HEK293T (cell line): ENCODE measurements around the gene ATP2B2.
"Not testable (repeated sequence)": the region's sequence is repeated elsewhere in the genome, so short reads cannot be mapped to it uniquely, and the experiment has no call there.

ENCODE experiments used
- CTCF ChIA-PET: fragments of 350-600 bp; formaldehyde crosslinking; extraction: SDS; loops from one replicate; lab custom pipeline; 2021; ENCODE audit warnings: antibody characterized with exemption, inconsistent platforms; lab: Yijun Ruan, JAX
- POLR2A ChIA-PET: fragments of 350-600 bp; formaldehyde crosslinking; extraction: SDS; loops from one replicate; lab custom pipeline; 2020; ENCODE audit warnings: antibody characterized with exemption, inconsistent platforms; lab: Yijun Ruan, JAX
- DNase-seq: peaks from one replicate; pipeline ENCODE4 v3.0.0; 2012; ENCODE audit warnings: mixed read lengths; ENCODE audit errors: extremely low spot score
- ARNT ChIP-seq: fragments of 450-650 bp; IDR thresholded peaks from 2 replicates; pipeline ENCODE4 v1.6.1; 2017; ENCODE audit warnings: mild to moderate bottlenecking
- BHLHE40 ChIP-seq: fragments of 450-650 bp; IDR thresholded peaks from 2 replicates; pipeline ENCODE4 v1.6.1; 2016; ENCODE audit warnings: mild to moderate bottlenecking, moderate library complexity, borderline replicate concordance
- CTBP1 ChIP-seq: fragments of 450-650 bp; IDR thresholded peaks from 2 replicates; pipeline ENCODE4 v1.6.1; 2016; ENCODE audit warnings: borderline replicate concordance
- ELF4 ChIP-seq: fragments of 450-650 bp; IDR thresholded peaks from 2 replicates; pipeline ENCODE4 v1.6.1; 2017; ENCODE audit warnings: antibody characterized with exemption
- FOXA1 ChIP-seq: fragments of 450-650 bp; IDR thresholded peaks from 2 replicates; pipeline ENCODE4 v1.6.1; 2016; ENCODE audit warnings: mild to moderate bottlenecking
- FOXK2 ChIP-seq: fragments of 450-650 bp; IDR thresholded peaks from 2 replicates; pipeline ENCODE4 v1.6.1; 2016; ENCODE audit warnings: mild to moderate bottlenecking
- FOXM1 ChIP-seq: fragments of 450-650 bp; IDR thresholded peaks from 2 replicates; pipeline ENCODE4 v1.6.1; 2017; ENCODE audit warnings: mild to moderate bottlenecking, borderline replicate concordance
- HDGF ChIP-seq: fragments of 450-650 bp; IDR thresholded peaks from 2 replicates; pipeline ENCODE4 v1.6.1; 2017; ENCODE audit warnings: antibody characterized with exemption, borderline replicate concordance
- L3MBTL2 ChIP-seq: fragments of 450-650 bp; conservative IDR thresholded peaks from 2 replicates; pipeline ENCODE4 v1.6.1; 2016; ENCODE audit warnings: mild to moderate bottlenecking
- LEF1 ChIP-seq: fragments of 450-650 bp; IDR thresholded peaks from 2 replicates; pipeline ENCODE4 v1.6.1; 2017; ENCODE audit warnings: mild to moderate bottlenecking, borderline replicate concordance
- NFRKB ChIP-seq: fragments of 450-650 bp; IDR thresholded peaks from 2 replicates; pipeline ENCODE4 v1.6.1; 2016; ENCODE audit warnings: mild to moderate bottlenecking, moderate library complexity
- PKNOX1 ChIP-seq: fragments of 450-650 bp; IDR thresholded peaks from 2 replicates; pipeline ENCODE4 v1.6.1; 2016
- SP1 ChIP-seq: fragments of 450-650 bp; IDR thresholded peaks from 2 replicates; pipeline ENCODE4 v1.6.1; 2017
- SUZ12 ChIP-seq: fragments of 450-650 bp; IDR thresholded peaks from 2 replicates; pipeline ENCODE4 v1.6.1; 2016; ENCODE audit warnings: mild to moderate bottlenecking
- TARDBP ChIP-seq: fragments of 450-650 bp; IDR thresholded peaks from 2 replicates; pipeline ENCODE4 v1.6.1; 2016
- ZNF384 ChIP-seq: fragments of 450-650 bp; IDR thresholded peaks from 2 replicates; pipeline ENCODE4 v1.6.1; 2016

Gene ATP2B2

GRCh38 chr3:10547413-10547812 lies 42.0 kb upstream of the ATP2B2 start:
- POLR2A ChIA-PET, result no interaction called here
- TF ChIP-seq L3MBTL2 (no peak), BHLHE40 (no peak), HDGF (no peak), NFRKB (no peak), PKNOX1 (no peak), FOXK2 (no peak), CTBP1 (no peak), SP1 (no peak), FOXA1 (no peak), SUZ12 (no peak), ARNT (no peak), FOXM1 (no peak), ELF4 (no peak), ZNF384 (no peak), LEF1 (no peak), TARDBP (no peak)
- CTCF ChIA-PET, result no interaction called here
- no peak for DNase-seq

- ChIA-PET POLR2A (no interaction called here), CTCF (no interaction called here)
- TF ChIP-seq ARNT (no peak), CTBP1 (no peak), PKNOX1 (no peak), HDGF (no peak), ELF4 (no peak), LEF1 (no peak), ZNF384 (no peak)
- DNase-seq, result no peak
Observed at GRCh38 chr3:10546820-10547263, 41.5 kb upstream of the ATP2B2 start.

GRCh38 chr3:10546181-10546624 lies 40.8 kb upstream of the ATP2B2 start:
- ChIA-PET POLR2A (no interaction called here), CTCF (no interaction called here)
- TF ChIP-seq ZNF384 (no peak), SUZ12 (no peak), BHLHE40 (no peak), CTBP1 (no peak), FOXA1 (no peak), FOXM1 (no peak), ELF4 (no peak), NFRKB (no peak), PKNOX1 (no peak), LEF1 (no peak), L3MBTL2 (no peak)
- no peak for DNase-seq

- POLR2A ChIA-PET, result no interaction called here
- DNase-seq, result no peak
- CTCF ChIA-PET, result no interaction called here
- TF ChIP-seq FOXK2, result no peak
- no peak for TF ChIP-seq ELF4
- TF ChIP-seq CTBP1, result no peak
- TF ChIP-seq SP1, result no peak
- no peak for TF ChIP-seq ARNT
- no peak for TF ChIP-seq PKNOX1
- no peak for TF ChIP-seq BHLHE40
- no peak for TF ChIP-seq TARDBP
- no peak for TF ChIP-seq L3MBTL2
- no peak for TF ChIP-seq NFRKB
- no peak for TF ChIP-seq FOXM1
- TF ChIP-seq ZNF384, result no peak
Observed at GRCh38 chr3:10542518-10542917, 37.1 kb upstream of the ATP2B2 start.

GRCh38 chr3:10540347-10540746 lies 35.0 kb upstream of the ATP2B2 start:
- DNase-seq, result not testable (repeated sequence)

GRCh38 chr3:10534066-10534465 lies 28.7 kb upstream of the ATP2B2 start:
- no peak for TF ChIP-seq ELF4
- TF ChIP-seq SP1, result no peak
- no peak for TF ChIP-seq FOXM1
- TF ChIP-seq FOXK2, result no peak
- no peak for TF ChIP-seq TARDBP
- TF ChIP-seq BHLHE40, result no peak
- TF ChIP-seq HDGF, result no peak
- TF ChIP-seq LEF1, result no peak
- TF ChIP-seq PKNOX1, result no peak
- no peak for TF ChIP-seq CTBP1
- TF ChIP-seq NFRKB, result no peak
- DNase-seq, result no peak
- ChIA-PET POLR2A (no interaction called here), CTCF (no interaction called here)

More at GRCh38 chr3:10540347-10540746, 35.0 kb upstream of the ATP2B2 start:
- CTCF ChIA-PET, POLR2A ChIA-PET: not testable (repeated sequence)
